GM06990 (cell line): ENCODE measurements around the gene ATP4B.

Source experiments
- DNase-seq: peaks from one replicate; pipeline ENCODE4 v3.0.0-alpha.2; 2011; ENCODE audit not compliant: insufficient read length; ENCODE audit errors: extremely low read depth
- H3K27me3 ChIP-seq: replicated peaks from 2 replicates; pipeline ENCODE4 v1.6.0; 2011; ENCODE audit warnings: low read length; ENCODE audit not compliant: control insufficient read depth, insufficient read depth
- H3K36me3 ChIP-seq: 2 replicates; pipeline ENCODE4 v1.5.1; 2011; ENCODE audit warnings: low read length; ENCODE audit not compliant: control insufficient read depth, insufficient read depth
- H3K4me3 ChIP-seq: replicated peaks from 2 replicates; pipeline ENCODE4 v1.5.1; 2011; ENCODE audit warnings: low read depth, mild to moderate bottlenecking, control low read depth, low read length
- CTCF ChIP-seq: IDR thresholded peaks from 2 replicates; pipeline ENCODE4 v1.5.1; 2011; ENCODE audit warnings: low read length, control low read depth, mild to moderate bottlenecking, inconsistent platforms; ENCODE audit not compliant: insufficient read depth, poor library complexity, severe bottlenecking

The ATP4B gene

GRCh38 chr13:113669231-113669754 is 11.3 kb upstream of the ATP4B start:
- no peaks in the 10 kb centered on the region for H3K36me3 ChIP-seq
- no peak overlapping the region for H3K4me3 ChIP-seq
- no peaks in the 10 kb centered on the region for H3K27me3 ChIP-seq
- no peak for TF ChIP-seq CTCF
- DNase-seq, result no peak

GRCh38 chr13:113668491-113668971 is 10.5 kb upstream of the ATP4B start:
- Histone ChIP-seq H3K36me3 (no peaks in the 10 kb centered on the region), H3K27me3 (no peaks in the 10 kb centered on the region), H3K4me3 (no peak overlapping the region)
- TF ChIP-seq CTCF, result no peak
- DNase-seq, result no peak

GRCh38 chr13:113667771-113668490 is 9.9 kb upstream of the ATP4B start:
- Histone ChIP-seq H3K36me3 (no peaks in the 10 kb centered on the region), H3K27me3 (no peaks in the 10 kb centered on the region), H3K4me3 (no peak overlapping the region)
- no peak for DNase-seq
- TF ChIP-seq CTCF, result no peak

GRCh38 chr13:113666951-113667701 is 9.1 kb upstream of the ATP4B start, which contains the start of gene GRK1:
GRK1 (plus strand) TSS chr13:113667219; CDS start chr13:113667387, 168 bp downstream.
- H3K27me3 ChIP-seq, result no peaks in the 10 kb centered on the region
- no peak within 1 kb of the TSS for H3K4me3 ChIP-seq
- no peak for DNase-seq
- no peaks in the 10 kb centered on the region for H3K36me3 ChIP-seq
- TF ChIP-seq CTCF, result no peak

- Histone ChIP-seq H3K27me3 (no peaks in the 10 kb centered on the region), H3K4me3 (no peak overlapping the region), H3K36me3 (no peaks in the 10 kb centered on the region)
- no peak for DNase-seq
- no peak for TF ChIP-seq CTCF
These were observed 8.3 kb upstream of the ATP4B start for GRCh38 chr13:113666329-113666670.
